Activated CD8-positive, alpha-beta memory T cell treated with anti-CD3 and anti-CD28 coated beads for 48 hours (primary cell): ENCODE results near the gene RAB5IF.

Source experiments
- DNase-seq, 3 experiments: peaks; one replicate each; pipeline ENCODE4 v3.0.0-alpha.2; 2020; ENCODE audit warnings: low read depth in 2 of 3, low spot score in 2 of 3

RAB5IF gene

DNA sequence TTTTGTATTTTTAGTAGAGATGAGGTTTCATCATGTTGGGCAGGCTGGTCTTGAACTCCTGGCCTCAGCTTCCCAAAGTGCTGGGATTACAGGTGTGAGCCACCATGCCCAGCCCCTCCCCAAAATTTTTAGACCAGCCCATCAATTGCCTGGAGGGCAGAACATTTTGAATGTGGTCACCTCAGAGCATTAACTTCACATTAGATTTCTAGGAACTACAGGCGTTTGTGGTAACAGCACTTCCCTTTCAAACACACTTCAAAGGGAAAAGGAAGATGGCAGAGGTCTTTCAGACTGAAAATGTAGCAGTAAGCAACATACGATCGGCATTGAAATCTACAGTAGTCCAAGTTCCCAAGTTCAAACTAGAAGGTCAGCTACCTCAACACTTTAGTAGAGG, 52.7 kb downstream of the RAB5IF start:
- DNase-seq, result no peak
